Astrocyte of the cerebellum (primary cell): ENCODE data around the gene ZBP1.

Experiments used
- DNase-seq: peaks from one replicate; pipeline ENCODE4 v3.0.0-alpha.2; 2011; ENCODE audit warnings: low read depth
- H3K4me3 ChIP-seq: 2 replicates; pipeline ENCODE4 v1.5.1; 2011; ENCODE audit warnings: mild to moderate bottlenecking, low read depth, low read length, moderate library complexity
- CTCF ChIP-seq: IDR thresholded peaks from 2 replicates; pipeline ENCODE4 v1.5.1; 2012; ENCODE audit warnings: low read length, low read depth, moderate library complexity, mild to moderate bottlenecking; ENCODE audit errors: missing control alignments
- in situ Hi-C: cut with HindIII; loops from 2 replicates; pipeline ENCODE4 v1.10.0; 2017; ENCODE audit warnings: low sequenced_read_pairs

The ZBP1 gene

GRCh38 chr20:57570920-57571319 is 49.3 kb downstream of the ZBP1 start:
- TF ChIP-seq CTCF: no peak
- in situ Hi-C loops: no loop called here
- no peak for DNase-seq
- H3K4me3 ChIP-seq: no peak overlapping the region

GRCh38 chr20:57570145-57570850 is 49.9 kb downstream of the ZBP1 start:
- TF ChIP-seq CTCF: no peak
- no peak overlapping the region for H3K4me3 ChIP-seq
- in situ Hi-C loops: no loop called here
- no peak for DNase-seq

DNA sequence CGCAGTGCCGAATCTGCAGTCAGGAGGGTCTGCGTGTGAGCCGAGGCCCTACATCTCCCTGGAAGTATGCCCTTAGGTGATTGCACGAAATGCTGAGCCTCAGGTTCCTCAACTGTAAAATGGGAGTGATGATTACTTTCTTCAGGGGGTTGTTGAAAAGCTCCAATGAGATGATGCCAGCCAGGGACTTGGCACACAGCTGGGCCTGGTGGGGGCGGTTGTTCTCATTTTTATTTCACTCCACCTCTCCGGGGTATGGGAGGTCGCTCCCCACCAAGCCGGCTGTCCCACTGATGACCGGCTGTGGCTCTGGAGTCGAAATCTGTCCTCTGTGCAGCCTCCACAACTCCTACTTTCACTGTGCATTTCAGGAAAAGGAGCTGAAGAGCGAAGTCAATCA is 51.3 kb downstream of the ZBP1 start:
- TF ChIP-seq CTCF: no peak
- no peak overlapping the region for H3K4me3 ChIP-seq
- no peak for DNase-seq
- in situ Hi-C loops: no loop called here

GRCh38 chr20:57568088-57568896 is 51.9 kb downstream of the ZBP1 start:
- TF ChIP-seq CTCF: no peak
- H3K4me3 ChIP-seq: no peak overlapping the region
- no peak for DNase-seq
- in situ Hi-C loops: no loop called here

DNA sequence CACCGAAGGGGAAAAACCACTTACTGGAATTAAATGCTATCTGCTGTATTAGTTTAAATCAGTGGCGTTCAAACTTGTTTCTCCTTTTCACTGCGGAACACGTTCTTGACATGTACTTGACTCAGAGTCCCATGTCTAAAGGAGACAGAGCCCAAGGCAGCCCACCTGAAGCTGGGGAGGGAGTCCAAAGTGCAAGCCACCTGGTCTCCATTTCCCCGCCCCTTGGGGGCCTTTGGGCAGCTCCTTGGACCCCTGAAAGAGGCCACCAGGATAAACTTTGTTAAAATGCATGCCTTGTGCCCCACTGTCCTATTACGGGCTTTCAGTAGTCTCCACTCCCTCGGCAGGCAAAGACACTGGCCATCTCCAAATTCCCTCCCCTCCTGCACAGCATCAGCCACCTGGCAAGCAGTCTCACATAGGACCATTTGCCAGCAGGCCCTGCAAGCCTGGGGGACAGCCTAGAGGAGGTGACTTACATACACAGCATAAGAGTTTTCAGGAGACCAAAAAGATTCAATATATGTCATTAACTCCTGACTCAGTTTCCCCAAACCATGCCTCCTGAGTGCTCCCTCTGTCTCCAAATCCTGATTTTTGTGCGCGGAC is 52.7 kb downstream of the ZBP1 start:
- no peak for DNase-seq
- in situ Hi-C loops: no loop called here

More for the DNA sequence above, 52.7 kb downstream of the ZBP1 start:
- no peak for TF ChIP-seq CTCF
- no peak overlapping the region for H3K4me3 ChIP-seq
